ENCODE measurements around the gene ITIH4.

ITIH4 gene

DNA sequence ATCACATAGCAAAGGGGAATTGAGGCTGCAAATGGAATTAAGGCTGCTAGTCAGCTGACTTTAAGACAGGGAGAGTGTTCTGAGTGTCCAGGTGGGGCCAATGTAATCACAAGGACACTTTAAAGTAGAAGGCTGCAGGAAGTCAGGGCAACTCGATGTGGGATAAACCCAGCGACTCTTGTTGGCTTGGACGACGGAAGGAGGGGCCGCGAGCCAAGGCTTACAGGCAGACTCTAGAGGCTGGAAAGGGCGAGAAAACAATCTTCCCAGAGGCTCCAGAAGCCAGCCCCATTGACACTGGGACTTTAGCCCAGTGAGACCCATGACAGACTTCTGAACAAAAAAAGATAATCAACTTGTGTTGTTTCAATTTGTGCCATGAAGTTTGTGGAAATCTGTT lies 17.3 kb upstream of the ITIH4 start:
- no peak for DNase-seq

DNA sequence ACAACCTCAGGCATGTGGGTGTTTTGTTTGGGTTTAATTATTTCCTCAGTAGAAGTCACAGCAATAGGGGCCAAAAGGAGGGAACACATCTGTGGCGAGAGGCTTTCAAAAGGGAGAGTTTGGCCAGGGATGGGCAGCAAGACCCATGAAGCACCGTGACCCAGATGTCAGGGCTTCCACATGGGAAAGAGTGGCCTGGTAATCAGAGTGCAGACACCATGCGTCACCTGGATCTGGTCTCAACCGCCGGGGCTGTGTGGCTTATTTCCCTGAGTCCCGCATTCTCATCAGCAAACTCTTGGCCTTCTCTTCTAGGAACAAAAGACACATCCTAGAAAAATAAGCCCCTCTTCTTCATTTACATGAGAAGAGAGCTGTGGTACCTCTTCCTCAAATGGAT lies 16.8 kb upstream of the ITIH4 start:
- no peak for DNase-seq

DNA sequence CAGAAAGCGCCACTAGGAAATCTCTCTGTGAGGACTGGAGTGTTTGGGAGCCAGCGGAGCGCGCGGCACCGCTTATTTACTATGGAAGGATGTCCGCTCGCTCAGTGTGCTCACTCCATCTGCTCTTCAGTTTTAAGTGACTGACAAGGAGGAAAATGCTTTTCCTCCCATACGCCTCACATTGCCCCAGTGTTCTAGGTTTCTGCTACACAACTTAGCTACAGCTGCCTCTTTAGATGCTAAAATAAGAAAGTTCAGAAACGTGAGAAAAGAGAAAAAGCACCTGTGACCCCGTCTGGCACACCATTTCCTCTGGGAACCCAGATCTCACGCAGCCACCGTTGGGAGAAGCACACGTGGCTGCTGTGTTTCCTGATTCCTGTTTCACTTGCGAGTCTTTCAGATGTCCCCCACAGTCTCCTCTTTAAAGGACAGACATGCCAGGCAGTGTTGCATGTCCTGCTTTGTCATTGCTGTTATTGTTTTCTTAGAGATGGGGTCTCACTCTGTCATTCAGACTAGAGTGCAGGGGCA lies 16.0 kb upstream of the ITIH4 start:
- no peak for DNase-seq

DNA sequence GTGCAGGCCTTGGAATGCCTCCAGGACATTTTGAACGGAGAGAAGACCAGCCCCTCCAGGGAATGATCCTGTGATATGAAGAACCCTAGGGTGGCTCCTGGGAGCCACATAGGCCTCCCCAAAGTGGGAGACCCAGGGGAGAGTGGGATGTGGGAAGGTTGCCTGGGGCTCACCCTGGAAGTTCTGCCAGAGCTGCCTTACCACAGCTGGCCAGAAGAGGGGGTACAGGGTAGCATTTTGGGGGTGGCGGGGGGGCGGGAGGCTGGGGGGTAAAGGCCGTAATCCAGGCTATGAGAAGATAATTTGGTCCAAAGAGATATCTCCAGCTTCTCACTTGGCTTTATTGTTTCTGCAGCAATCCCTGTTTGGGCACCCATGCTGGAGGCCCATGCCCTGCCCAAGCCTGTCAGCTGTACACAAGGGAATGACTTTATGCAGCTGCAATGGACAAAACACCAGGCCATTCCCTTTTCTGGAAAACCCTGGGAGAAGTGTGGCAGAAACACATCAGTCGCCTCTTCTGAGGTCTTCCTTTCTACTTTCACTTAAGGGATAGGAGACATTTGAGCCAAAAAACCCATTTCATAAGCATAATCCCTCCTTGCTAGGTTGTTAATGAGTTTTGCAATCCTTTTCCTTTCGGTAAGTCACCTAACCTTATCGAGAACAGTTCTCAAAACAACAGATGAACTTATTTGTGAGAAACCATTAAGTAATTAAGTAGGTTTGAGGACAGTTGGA lies 15.4 kb upstream of the ITIH4 start:
- no peak for DNase-seq

DNA sequence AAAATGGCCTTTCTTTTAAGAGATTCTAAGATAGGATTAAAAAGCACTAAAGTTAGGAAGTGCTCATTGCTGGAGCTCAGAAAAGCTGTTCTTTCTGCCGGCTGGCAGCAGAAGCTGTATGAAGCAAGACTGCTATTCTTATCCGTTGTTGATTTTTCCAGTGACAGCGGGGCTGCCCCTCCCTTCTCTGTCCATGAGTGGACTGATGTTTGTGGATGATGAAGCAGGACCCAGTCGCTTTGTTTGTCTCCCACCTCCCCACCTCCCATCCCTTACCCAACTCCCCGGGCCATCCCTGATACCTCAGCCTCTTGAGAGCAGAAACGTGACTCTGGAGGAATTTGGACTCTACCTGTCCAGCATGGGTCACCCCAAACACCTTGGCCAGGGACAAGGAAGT lies 14.7 kb upstream of the ITIH4 start:
- DNase-seq = peak; percentile 13

DNA sequence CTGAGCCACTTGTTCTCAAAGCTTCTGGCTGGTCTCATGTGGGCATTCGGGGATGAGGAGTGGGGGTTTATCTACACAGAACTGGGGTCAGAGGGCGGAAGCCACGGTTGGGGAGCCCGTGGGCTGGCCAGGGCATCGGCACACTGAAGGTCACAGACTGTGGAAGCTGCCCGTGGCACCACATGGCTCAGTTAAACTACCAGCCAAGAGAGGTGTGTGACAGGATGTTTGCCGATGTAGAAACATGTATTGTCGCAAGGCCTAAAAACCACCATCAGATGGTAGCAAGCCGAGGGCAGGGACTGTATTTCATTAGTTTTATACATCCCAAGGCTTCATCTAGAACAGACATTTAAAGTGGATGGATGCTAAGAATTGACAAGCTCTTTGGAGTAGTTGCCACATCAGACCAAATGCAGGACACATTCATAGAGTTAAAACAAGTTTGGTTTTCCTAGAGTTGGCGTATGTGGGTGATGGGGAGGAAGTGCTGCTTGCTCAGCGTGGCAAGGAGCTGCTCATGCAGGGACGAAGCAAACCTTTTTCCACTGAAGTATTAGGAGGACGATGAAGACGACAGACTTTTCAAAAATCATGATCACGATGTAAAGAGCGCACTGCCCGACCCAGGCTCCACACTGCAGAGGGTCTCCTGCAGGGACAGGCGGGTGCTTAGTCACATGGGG lies 14.0 kb upstream of the ITIH4 start:
- DNase-seq = peak; percentile 33

DNA sequence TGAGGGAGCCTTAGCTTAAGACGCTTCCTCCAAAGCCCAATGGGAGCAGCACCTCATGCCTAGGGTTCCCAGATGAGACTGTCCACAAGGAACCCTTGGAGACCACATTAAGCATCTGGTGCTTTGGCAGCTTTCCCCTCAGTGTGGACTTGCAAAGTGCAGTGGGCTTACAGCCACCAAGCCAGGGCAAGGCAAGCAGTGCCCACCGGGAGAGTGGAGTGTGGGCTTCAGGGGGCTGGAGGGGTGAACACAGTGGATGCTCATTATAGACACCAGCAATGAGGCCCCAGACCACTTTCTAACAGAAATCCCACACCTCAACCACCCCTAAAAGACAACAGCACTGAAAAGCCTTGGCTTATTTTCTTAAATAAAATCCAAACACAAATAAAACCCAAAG lies 13.4 kb upstream of the ITIH4 start:
- DNase-seq = no peak

DNA sequence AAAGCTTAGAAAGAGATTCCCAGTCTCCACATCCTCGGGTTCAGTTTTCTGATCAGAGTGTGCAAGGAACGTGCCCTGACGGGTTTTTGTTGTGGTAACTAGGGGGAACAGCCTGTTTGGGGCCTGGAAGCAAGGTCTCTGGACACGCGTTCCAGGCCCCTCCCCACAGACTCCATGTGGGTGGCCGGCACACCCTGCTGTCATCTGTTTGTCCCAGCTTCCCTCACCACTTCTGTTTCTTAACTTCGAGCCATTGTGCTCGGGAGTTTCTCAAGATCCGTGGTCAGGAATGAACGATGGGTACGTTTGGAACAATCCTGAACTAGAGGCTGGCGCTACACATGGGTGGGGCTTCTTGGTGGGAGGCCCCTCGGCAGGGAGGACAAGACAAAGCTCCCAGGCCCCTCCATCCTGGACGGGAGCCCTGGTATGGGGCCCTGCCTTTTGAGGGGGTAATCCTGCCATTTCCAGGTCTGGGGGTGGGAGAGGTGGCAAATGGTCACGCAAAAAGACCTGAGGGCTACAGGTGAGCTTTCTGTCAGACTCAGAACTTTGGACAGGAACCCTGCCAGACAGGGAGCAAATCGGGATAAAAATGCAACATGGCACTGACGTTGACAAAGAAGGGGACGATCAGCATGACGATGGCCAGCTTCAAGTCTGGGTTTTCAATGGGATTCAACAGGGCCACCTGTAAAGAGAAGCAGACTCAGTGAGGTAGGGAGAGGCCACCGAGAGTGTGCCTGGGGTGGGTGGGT lies 12.8 kb upstream of the ITIH4 start:
- DNase-seq = peak; percentile 39

DNA sequence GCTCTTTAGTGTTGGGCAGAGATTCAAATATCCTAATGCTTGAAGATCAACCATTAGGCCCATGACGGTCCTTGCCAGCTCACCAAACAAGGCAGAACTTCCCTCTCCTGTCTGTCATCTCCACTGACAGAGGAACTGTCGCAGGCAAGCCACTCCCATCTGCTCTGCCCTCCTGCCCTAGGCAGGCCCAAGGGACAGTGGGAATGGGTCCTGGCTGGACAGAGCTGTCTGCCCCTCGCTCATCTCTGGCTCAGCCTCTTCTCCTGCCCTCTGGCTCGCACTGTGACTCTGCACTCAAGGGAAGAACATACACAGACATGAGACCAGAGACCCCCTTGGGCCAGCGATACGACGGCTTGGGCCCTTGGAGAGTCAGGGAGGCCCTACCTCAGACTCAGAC lies 12.0 kb upstream of the ITIH4 start:
- DNase-seq = peak; percentile 14

DNA sequence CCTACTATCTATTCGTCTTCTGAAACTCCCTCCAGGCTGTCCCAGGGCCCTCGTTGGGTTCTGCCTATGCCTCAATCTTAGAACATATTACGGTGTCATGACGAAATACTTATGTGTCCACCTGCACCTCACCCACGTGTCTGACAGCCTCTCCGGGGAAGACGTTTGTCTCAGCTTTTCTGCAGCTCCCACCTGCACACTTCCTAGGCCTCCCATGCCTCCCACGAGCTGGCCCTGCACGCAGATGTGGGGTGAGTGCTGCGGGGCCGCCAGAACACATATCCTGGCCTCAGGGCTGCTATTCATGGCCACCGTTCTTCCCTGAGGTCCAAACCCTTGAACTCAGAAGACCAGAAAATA lies 11.5 kb upstream of the ITIH4 start:
- no peak for DNase-seq

DNA sequence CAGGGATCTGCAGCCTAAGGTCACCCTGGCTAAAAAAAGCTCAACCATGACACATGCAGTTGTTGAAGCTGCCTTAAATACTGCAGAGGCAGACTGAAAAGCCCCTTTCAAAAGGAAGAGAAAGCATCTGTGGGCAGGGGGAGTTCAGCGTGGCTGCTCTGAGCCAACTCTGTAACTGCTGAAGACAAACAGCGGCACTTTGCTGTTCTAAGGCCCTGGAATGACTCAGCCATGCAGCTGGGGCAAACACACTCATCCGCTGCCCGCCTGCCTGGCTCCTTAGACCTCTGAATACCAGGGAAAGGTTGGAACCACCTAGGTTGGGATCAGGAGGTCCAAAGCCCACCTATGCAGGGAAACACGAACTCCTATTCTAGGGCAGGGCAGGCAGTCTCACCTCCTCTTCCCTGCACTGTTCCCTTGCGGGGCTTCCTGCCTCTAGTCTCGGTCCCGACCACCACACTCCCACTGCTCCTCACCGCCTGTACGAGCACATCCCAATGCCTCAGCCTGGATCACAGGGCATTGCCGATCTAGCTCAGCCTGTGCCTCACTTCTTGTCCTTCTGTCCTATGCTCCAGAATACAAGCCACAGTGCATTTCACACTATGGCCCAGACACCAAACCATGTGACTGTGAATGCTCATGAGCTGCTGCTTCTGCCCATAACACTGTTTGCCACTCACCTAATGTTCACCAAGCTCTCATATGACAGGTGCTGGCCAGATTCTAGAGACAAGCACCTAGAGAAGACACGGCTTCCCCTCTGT lies 10.9 kb upstream of the ITIH4 start:
- no peak for DNase-seq

DNA sequence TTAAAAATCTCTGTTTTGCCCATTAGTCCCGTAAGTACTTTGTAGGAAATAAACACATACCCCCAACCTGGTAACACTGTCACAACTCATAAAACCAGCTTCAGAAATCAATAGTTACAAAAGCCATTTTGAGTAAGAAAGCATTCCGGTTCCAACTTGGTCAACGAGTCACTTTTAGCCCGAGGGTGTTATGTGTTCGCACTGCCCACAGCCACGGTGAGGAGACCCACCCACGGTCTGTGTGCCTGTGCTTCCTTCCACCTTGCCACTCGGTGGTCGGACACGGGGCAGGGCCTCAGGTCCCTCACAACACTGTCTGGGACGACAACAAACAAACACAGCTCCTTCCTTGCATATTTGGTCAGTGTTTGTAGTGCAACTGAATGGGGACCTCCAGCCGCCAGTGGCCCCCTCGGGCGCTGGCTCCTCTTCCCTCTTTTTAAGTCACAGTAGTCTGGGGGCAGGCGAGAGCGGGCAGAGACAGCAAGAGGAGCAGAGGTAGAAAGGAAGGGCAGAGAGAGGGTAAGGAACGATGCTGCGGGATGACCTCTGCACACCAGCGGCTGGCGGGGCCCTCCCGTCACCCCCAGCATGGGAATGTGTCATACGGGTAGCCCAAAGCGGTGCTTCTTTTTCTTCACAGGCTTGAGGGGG lies 9.5 kb upstream of the ITIH4 start:
- DNase-seq = no peak

DNA sequence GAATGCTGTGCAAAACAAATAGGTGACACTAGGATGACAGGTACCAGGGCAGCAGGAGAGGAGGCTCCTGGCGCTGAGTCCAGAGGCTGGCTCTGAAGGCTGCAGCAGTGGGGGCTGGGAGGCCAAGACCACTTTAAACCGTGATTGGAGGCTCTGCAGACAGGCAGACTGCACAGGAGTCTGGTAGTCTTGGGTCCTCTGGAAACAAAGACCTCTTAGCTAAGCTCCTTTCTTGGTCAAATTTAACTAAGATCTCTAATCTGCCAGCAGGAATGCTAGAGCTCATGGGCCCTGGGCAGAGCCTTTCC lies 8.8 kb upstream of the ITIH4 start:
- no peak for DNase-seq

DNA sequence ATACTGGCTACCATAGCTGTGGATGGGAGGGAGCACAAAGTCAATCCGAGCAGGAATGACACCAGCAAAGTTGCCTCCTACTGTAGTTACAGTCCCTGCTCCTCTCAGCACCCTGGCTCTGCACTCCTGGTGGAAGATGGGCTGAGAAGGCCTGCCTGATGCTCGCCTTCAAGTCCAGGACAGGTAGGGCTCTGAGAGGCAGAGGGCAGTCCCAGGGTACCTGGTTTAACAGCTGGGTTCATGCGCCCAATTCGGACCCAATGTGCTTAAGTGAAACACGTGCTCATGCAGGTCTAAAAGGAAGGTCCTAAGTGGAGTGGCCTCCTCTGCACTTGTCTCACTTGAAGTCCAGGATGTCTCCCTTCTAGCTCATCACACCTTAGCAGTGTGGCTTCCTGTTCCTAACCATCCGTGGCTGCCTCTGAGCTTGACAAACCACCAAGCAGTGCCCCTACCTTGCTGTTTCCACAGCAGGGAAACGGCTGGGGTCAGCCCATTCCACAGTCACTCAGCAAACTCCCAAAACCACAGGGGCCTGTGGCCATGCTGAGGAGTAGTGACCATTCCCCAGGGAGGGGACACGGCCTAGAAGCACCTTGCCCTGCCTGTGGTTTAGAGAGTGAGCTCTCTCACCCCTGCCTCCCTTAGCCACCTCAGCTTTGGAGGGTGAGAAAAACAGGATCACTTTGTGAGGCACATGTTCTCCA lies 8.2 kb upstream of the ITIH4 start:
- no peak for DNase-seq

DNA sequence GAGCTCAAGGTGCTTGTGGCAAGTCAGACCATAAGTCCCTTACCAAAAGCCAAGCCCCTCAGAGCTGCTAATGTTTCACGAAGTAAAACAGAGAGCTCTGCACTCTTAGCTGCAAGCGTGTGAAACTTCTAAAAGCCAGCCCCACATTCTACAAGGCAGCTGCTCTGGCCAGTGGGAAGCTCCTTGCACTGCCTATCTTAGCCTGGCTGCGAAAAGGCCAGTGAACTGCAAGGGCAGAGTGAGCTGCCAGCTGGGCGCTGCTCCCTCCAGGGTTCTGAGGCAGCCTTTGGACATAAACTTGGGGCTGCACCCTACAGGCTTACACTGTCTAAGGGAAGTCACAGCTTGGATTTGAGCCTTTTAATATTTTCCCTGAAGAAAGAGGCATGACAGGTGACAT lies 6.5 kb upstream of the ITIH4 start:
- DNase-seq = no peak

DNA sequence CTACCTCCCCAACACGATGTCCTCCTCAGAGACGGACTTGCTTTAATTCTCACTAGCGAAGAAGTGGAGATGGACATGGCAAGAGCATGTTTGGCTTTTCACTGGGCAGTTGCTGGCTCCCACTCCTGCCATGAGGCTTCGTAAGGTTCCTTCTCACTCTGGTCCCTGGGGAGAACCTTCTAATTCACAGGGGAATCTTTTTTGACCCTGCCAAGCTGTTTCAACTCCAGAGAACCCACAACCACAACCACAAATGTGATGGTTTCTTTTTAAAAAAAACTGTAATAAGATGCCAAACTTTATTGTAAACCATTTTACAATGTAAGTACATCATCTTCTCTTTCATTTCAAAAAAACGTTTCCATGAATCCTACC lies 6.0 kb upstream of the ITIH4 start:
- DNase-seq = no peak

DNA sequence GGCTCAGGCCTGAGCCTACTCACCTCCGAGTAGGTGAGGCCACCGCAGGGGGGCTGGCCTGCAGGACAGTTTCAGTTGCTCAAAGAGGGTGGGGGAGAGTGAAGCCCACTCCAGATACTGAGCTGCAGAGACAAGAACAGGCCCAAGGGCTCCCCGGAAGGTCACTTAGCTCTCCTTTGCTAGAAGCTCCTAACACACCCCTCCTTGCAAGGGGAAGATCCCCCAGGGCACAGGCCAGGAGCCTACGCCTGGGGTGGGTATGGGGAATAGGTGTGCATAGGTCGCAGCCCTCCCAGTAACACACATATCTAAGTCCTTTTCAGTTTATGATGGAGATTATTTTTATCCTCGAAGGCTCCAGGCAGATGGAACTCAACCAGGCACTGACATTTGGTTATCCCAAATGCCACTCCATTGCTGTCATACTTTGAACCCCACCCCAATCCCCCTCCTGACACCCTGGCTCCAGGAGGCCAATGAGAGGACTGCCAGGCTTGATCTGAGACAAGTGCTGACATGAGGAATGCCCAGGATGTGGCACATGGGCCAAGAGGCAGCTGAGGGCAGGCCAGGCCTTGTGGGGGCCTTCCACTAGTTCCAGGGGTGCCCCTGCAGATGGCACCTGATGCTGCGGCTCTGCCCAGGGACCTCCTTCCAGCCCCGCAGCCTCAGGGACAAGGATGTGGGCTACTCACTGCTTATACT lies 5.4 kb upstream of the ITIH4 start:
- DNase-seq = no peak

DNA sequence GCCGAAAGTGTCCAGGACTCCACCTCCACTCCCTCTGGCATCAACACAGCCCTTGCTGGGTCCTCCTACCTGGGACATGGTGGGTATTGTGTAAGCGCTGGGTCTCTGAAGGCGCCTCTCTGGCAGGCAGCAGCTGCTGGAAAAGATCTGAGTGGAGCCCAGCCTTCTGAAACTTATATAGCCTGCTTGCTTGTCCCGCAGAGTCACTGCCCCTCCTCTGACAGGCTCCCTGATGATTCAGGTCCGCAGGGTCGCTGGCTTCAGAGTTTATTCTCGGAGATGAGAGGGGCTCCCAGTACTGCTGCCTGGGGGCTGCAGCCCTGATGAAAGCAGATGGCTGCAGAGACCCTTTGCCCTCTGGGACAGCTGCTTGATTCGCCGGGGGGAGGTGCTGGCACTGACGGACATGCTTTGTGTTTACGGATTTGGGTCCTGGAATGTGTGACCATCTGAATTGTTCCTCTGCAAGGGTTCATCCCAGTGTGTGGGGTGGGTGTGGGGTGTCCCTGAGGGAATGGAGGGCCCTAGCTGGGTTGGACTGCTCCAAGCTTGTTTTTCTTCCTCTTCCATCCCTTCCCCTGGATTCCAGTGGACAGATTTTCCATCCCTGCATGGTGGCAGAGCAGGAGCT lies 4.5 kb upstream of the ITIH4 start, which contains the start of gene MUSTN1:
TSS of gene MUSTN1 (minus strand) at position 149 of the 631 bp plus-strand sequence. CDS start at position 78, 71 bp downstream.
- DNase-seq = no peak

DNA sequence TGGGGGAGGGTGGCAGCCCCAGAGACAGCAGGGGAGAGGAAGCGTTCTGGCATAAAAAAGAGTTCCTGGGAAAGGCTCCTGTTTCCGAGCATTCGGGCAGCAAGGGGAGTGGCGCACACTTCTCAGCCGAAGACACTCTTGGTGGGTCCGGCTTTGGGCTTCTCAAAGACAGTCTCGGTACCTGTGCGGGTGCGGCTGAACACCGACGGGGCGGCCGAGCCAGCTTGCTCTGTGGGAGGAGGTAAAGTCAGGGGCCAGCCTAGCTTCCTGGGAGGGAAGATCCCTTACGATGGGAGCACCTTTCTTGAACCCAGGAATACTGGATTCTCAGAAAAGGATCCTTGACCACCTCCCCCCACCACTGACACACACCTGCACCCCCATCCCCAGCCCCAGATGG lies 2.7 kb upstream of the ITIH4 start:
- no peak for DNase-seq

DNA sequence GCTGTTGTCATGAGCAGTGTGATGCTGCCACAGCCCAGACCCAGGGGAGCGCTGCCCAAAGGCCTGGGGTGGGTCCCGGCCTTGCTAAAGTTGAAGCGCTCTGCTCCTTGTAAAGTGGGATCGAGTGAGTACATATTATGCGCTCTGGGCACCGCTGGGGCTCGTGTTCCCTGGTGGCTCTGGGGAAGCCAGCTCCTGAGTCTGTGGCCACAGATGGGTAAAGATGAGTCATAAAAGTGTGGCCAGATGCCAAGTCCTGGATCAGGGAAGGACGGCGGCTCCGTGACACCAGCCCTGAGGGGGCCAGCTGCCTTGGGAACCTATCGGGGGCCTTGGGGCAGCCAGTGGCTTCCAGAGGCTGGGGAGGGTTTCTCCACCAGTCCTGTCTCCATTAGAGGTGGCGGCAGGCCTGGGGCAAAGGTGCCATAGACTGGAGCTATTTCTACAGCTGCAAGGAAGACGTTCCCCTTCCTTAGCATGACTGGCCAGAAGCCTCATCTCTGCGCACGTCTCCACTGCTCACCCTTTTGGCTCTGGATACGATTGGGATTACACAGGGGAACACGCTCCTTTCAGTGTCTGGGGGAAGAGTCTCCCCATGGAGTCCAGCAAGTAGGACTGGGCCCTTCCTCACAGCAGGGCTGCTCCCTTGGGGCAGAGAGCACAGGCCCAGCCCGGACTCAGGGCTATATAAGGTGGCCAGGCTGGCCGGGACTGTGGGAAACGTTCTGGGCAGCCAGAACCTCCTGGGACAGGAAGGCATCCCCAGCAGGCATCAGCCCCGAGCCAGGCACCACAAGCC lies 1.2 kb upstream of the ITIH4 start:
- peak; percentile 52 for DNase-seq

Measured in suppressor macrophage treated with lipopolysaccharide for 4 hours (primary cell).